HG03457 (cell line): ENCODE data around the gene INPP4B.

ENCODE experiments used
- ATAC-seq: cut with Tn5 transposase; IDR thresholded peaks from one replicate; pipeline ENCODE4 v1.9.1; 2021; ENCODE audit warnings: moderate number of reproducible peaks; ENCODE audit not compliant: unreplicated experiment

INPP4B gene

DNA sequence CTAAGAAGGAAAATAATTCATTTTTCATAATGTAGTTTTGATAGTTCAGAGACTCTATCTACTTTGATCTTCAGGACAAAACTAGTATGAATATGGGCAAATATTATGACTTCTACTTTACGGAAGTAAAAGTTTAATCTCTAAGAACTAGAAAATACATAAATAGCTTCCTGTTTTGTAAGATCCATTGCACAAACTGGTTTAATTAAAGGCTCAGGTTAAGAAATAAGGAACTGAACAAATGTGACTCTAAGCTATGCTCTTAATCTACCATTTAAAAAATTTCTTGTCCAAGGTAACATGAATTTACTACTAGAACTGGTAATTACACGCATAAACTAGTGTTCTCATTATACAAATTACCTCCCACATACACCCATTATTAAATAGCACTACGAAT, 360.6 kb downstream of the INPP4B start:
- no peak for ATAC-seq

DNA sequence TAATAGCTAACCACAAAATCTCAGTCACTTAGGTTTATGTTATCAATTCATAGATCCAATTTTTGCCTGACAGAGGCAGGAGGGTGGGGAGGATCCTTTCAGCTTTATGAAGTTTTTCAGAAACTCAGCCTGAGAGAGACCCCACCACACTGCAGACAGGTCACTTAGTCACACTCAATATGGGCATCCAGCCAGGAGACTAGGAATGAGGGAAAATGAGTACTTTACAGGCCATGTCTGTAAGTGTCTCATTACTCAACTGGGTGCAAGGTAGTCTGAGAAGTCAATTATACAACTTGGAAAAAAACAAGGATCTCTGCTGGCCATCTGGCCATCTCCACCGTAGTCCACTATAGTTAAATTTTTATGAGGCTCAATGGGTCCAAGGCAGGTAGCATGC, 365.9 kb downstream of the INPP4B start:
- ATAC-seq = no peak

DNA sequence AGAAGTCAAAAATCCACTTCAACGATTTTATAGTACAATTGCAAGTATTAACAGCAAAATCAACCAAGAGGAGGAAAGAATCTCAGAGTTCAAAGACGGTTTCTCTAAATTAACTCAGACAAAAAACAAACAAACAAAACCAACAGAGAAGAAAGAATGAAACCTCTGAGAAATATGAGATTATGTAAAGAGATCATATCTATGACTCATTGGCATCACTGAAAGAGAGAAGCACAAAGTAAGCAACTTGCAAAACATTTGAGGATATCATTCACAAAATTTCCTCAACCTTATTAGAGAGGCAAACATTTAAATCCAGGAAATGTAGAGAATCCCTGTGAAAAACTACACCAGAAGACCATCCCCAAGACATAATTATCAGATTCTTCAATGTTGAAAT, 370.4 kb downstream of the INPP4B start:
- ATAC-seq = no peak

DNA sequence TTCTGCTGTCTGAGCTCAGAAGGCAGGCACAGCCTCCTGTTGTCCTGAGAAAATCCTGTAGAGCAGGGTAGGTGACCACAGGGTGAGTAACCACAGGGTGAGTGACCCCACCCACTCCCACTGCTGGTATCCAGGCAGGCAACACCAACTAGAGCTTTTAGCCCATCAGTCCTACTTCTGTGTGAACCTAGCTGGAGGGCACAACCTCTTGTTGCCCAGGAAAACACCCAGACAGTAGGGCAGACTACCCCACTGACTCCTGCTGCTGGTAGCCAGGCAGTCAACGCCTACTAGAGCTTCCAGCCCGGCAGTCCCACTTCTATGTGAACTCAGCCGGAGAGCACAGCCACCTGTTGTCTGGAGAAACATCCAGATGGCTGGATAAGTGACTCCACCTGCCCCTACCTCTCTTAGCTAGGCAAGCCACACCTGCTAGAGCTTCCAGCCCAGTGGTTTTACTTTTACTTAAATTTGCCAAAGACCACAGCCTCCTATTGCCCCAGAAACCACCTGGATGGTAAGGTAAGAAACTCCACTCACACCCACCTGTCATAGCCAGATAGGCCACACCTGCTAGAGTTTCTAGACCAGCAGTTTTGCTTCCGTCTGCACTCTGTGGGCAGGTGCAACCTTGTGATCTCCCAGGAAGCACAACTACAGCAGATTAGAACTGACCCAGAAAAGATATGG, 371.6 kb downstream of the INPP4B start:
- no peak for ATAC-seq

DNA sequence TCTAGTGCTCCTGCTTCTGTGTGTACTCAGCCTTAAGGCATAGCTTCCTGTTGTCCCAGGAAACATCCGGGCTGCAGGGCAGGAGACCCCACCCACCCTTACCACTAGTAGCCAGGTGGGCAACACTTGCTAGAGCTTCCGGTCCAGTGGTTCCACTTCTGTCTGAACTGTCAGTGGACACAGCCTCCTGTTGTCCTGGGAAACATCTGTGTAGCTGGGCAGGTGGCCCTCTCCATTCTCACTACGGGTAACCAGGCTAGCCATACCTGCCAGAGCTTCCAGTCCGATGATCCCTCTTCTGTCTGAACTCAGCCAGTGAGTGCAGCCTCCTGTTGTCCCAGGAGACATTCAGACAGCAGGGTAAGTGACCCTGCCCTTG, 372.2 kb downstream of the INPP4B start:
- ATAC-seq = no peak

DNA sequence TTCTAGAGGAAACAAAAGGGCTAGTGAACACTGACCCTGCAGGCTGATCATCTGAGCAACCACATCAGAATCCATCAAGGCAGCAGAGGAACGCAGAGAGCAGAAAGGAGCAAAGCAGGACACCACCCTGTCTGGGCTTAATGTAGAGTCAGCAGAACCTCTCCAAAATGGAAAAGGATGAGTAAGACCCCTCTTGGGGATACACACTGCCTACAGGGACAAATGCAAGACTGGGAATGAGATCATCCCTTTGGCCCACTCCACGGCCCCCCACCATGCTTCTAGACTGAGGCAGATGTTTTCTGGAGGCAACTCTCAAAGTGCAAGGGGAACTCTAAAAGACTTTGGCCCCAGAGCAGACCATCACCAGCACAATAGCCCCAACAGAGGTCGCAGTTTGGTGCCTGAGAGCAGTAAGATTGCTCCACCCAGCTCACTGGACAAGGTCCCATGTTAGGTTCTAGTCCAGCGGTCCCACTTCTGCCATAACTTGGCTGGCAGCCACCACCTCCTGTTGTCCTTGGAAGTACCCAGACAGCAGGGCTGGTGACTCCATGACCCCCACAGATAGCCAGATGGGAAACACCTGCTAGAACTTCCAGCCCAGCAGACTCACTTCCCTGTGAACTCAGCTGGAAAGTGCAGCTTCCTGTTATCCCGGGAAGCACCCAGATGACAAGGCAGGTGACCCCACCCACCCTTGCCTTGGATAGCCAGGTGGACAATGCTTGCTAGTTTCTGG, 372.7 kb downstream of the INPP4B start:
- ATAC-seq = no peak

DNA sequence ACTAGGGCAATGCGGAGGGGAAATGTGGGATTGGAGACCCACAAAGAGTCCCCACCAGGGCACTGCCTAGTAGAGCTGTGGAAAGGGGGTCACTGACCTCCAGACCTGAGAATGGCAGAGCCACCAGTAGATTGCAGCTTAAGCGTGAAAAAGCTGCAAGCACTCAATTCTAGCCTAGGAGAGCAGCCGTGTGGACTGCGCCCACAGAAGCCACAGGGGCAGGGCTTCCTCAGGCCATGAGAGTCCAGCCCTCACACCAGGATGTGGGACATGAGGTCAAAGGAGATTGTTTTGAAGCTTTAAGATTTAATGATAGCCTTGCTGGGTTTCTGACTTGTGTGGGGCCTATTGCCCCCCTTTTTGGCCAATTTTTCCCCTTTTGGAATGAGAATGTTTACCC, 379.0 kb downstream of the INPP4B start:
- no peak for ATAC-seq

DNA sequence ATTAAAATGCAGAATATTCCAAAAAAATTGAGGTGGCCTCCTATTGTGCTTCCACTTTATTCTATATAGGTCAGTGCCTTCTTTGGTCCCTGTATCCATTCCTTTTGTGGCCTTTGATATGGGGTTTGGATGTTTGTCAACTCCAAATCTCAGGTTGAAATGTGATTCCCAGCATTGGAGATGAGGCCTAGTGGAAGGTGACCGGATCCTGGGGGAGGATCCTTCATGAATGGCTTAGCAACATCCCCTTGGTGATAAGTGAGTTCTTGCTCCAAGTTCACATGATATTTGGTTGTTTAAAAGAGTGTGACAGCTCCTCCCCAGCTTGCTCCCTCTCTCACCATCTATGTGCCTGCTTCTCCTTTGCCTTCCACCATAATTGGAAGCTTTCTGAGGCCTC, 380.6 kb downstream of the INPP4B start:
- ATAC-seq = no peak

DNA sequence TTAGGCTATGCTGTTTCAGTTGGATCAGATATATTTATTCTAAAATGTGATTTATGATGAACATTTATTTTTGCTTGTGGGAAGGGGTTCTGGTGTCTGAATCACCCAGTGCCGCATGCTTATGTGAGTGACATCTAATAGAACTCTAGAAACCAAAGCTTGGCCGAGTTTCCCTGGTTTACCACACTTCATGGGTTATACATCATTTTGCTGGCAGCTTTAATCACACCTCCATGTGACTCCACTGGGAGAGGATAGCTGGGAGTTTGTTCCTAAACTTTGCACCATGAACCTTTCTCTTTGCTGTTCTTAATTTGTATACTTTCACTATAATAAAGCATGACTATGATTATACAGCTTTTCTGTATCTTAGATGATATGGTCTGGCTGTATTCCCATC, 382.9 kb downstream of the INPP4B start:
- ATAC-seq = no peak

DNA sequence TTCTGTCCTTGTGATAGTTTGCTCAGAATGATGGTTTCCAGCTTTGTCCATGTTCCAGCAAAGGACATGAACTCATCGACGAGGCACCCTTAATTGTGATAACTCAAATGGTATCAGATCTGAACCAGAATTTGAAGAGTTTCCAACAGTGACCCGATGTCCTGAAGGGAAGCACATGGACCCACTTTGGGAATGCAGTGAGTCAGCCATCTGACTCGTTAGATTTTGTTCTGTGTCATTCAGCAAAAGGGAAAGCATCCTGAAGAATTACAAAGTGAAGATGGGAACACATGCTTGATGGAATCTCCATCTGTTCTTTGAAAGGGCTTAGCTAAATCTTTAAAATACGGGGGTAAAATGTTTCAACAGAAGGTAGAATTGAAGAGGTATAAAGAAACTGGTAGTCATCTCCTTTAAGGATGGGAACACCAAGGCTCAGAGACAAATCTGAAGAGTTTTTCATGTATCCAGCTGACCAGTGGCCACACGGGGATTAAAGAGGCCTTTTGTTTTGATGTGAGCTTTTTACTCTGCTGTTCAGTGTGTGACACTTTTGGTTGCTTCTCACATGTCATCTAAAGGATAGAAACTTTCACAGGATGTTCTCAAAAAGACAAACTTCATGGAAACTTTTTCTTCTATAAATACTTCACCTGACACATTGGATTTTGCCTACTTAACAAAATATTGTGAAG, 393.8 kb downstream of the INPP4B start:
- ATAC-seq = no peak

DNA sequence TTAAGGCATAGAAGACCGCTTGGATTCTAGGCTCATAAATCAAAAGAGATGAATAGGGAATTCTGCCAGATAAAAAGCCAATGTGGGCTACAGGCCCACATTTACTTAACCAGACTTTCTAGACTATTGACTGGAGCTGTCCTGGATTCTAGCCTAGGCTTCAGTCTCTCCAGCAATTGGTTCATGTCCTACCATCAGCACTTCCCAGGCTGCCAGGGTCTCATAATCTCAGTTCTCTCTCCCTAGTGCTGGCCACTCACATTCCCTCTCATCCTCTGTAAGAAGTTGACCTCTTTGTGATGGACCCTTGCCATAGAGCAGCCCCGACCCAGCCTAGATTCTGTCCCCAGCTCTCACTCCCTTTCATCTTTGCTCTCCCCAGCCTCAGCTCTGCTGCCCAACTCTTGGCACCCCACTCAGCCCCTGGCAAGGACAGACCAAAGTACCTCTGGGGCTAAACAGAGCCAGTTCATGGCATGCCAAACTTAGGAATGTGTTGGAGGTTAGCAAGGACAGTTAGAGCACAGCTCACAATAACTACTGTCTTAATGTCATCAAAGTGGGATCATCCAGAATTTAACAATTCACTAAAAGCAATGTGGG, 396.2 kb downstream of the INPP4B start:
- ATAC-seq = no peak

DNA sequence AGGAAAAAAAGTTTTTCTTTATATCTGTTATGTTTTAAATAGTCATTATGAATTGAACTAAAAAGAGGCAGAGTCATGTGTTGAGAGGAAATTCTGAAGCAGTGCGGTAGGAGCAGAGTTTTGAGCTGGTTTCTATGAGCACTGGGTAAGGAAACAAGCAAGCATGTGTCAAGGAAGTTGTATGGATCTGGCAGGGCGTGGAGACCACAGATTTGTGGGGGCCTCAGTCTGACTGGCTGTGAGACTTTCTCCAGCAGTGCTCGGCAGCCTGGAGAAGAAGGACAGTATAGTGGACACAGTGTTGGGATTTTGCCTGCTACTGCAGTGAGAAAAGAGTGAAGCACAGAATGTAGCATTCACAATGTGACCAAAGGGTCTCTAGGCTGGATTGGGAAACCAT, 399.1 kb downstream of the INPP4B start:
- no peak for ATAC-seq

DNA sequence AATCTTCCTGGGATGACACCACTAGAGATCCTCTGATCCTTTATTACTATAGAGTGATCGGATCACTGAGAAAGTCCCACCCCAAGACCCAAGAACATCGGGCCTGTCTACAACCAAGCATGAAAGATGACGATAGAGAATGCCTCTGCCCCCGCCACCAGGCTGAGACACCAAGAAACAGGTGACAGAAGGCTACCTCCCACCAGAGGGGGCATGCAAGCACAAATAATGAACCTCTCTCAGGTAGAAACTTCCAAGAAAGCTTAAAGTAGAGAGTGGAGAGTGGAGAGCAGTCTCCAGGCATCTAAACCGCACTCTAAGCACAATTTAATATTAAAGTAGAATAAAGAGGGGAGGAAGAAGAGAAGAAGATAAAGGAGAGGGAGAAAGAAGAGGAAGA, 402.6 kb downstream of the INPP4B start:
- no peak for ATAC-seq

DNA sequence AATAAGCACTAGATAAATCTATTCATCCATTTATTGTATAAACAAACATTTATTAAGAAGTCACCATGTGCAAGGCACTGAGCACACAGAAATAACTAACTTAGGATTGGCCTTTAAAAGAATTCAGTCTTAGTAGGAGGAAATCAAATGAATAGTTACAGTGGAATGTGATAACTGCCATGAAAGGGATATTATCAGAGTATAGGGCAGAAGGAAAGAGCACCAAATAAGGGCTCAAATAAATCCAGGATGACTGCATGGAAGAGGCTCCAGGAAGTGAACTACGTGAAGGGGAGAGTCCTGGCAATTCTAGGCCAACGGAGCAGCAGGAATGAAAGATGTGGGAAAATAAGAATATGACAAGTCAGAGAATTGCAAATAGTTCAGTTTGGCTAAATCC, 406.0 kb downstream of the INPP4B start:
- no peak for ATAC-seq

DNA sequence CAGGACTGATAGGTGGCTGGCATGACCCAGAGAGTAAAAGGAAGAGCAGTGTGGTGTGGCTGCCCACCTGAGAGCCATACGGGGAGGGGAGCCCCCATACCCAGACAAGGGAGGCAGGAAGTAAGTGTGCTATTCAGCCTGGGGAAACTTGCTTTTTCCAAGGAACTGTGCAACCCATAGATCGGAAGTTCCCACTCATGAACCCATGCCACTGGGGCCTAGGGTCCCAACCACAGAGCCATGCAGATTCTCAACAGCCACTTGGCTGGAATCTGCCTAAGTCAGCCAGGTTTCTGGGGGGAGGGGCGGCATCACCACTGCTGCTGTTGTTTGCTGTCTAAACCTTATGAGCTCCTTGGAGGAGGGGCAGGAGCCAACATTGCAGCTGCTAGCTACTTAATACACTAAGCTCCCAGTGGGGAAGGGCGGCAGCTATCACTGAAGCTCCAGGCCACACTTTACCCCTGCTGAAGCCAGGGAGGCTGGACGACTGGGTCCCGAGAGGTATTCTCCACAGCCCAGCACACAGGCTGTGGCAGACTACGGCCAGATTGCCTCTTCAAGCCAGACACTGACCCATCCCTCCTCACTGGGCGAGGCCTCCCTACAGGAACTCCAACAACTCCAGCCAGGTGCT, 410.4 kb downstream of the INPP4B start:
- no peak for ATAC-seq

DNA sequence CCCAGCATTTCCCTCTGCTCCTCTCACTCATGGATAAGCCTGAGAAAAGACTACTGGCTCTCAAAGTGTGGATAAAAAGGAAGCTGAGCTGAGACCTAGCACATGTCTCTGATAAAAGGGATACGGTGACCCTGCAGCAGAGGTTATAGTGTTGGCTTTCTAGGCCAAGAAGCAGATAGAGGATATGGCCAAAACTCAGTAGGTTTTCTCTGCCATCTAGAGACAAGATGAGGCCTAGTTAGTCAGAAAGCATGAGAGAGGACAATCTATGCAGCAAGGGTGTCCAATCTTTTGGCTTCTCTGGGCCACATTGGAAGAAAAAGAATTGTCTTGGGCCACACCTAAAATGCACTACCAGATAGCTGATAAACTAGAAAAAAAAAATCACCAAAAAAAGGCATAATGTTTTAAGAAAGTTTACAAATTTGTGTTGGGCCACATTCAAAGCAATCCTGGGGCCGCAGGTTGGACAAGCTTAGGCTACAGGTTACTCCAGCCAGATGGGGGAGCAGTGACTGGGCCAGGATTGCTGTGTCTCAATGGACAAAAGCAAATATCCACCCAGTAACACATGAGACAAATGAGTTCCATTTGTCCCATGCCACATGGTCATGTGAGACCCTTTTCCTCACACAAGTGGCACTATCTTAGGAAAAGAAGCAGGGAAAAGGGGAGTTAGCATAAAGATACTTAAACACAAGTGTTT, 411.4 kb downstream of the INPP4B start:
- no peak for ATAC-seq

DNA sequence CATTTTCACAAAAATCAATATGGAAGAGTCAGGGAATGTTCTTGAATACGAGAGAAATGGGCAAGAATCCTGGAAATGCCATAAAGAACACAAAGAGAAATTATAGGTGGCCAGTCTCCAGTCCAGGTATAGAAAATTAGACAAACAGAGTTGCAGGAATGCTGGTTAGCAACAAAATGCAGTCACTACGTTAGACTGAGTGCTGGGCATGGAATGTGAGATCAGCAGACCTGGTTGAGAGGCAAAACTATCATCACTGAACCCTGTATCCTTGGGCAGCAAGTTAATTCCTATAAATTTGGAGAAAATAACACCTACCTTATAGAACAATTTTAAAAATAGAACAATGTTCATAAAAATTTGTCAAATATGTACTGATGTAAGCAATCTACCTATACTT, 417.4 kb downstream of the INPP4B start:
- ATAC-seq = no peak

DNA sequence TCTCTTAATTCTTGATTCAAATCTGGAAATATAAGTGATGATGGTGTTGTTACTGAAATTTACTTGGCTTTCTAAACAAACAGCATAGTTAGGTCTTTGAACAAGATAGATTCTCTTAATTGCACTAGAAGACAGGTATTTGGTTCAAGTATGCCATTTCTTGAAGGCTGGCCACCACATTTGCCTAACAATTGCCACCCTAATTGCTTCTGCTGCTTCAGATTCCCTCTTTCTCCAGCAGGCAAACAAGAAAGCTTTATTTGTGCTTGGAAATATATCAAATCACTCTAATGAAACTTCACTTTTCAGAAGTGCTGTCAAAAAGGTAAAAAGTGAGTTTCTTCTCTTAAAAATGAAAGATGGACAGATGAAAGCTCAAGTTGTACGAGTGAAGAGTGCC, 418.6 kb downstream of the INPP4B start:
- no peak for ATAC-seq

DNA sequence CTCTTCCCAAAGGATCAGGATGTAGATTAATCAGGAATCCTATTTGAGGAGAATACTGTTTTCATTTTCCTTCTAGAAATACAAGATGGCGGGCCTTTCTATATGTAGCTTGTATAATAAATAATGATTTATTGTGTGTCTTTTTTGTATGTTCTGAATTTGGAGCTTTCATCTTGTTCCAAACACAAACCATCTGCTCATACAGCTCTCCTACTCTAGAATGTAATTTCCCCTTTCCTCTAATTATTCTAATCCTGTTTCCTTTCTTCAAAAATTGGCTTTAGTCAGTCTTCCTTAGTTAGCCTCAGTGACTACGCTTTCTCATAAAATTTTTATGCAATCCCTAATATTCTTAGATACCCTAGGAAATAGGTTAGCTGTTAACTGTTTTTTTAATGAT, 422.2 kb downstream of the INPP4B start:
- ATAC-seq = no peak

DNA sequence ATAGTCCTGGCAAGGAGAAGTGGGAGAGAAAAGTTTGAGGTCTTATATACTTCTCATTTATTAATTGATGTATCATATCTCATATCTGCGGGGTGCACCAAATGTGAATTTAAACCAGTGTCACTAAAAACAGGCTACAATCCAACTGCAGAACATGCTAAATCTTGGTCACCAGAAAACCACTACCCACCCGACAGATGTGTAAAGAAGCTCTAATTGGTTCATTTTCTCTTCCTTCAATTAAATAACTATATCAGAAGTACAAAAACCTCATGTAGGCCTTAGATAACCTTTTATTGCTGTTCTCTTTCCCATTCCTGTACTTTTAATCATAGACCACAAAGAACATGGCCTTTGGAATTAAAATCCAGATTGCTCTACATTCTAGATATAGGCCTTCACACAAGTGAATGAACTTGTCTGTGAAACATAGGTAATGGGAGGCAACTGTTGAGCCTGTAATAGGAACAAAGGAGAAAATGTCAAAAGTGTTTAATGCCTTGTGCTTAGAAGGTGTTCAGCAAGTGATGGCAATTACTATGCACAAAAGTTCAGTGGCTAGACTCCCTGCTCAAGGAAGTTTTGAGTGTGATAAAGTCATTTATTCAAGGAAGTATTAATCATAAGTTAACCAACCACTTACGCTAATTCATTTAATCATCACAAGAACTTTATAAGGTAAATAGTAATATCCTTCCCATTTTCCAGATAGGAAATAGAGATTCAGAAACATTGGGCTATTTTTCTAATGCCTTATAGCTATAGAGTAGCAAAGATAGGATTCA, 425.6 kb downstream of the INPP4B start:
- no peak for ATAC-seq
